GM12865 (cell line): ENCODE data around the gene ZNF608.

ENCODE experiments used
- DNase-seq: peaks from one replicate; pipeline ENCODE4 v3.0.0; 2010; ENCODE audit warnings: low read depth
- H3K4me3 ChIP-seq: 2 replicates; pipeline ENCODE4 v1.5.1; 2011; ENCODE audit warnings: mild to moderate bottlenecking, low read depth, low read length, control low read depth
- TF ChIP-seq, protein P1 (sequence below): IDR thresholded peaks from 2 replicates; pipeline ENCODE4 v1.5.1; 2011; ENCODE audit warnings: low read length, control low read depth, low read depth, inconsistent platforms; ENCODE audit not compliant: insufficient read depth; ENCODE audit errors: missing control alignments

Gene ZNF608

DNA sequence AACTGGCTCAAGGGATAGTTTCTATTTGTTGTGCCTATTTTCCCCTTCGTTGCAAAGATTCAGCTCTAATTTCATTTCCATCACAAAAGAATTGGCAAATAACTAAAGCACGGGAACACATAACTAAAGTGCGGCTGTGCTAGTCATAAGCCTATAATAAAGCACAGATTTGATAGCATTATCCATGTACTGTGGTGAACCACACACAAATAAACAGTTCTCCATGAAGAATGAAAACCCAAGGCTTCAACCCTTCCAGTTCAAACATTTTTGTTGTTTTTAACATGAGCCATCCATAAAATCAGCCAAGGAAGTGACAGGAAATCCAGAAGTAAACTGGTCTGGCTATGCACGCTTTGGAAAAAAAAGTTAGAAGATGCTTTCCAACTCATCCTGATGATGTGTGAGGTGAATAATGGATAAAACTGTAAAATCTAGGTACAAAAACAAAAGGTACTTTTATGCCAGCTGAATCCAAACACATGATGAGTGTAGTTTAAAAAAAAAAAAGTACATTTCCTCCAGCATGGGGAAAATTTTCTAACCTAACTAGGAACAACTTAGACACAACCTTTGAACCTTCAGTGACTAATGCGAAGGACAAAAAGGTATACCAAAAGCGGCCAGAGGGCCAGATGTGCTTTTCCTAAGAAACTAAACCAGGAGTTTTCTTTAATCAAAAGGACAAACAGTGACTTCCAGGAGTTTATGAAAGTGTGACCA, 10.2 kb downstream of the ZNF608 start:
- DNase-seq = no peak
- TF ChIP-seq, protein P1, sequence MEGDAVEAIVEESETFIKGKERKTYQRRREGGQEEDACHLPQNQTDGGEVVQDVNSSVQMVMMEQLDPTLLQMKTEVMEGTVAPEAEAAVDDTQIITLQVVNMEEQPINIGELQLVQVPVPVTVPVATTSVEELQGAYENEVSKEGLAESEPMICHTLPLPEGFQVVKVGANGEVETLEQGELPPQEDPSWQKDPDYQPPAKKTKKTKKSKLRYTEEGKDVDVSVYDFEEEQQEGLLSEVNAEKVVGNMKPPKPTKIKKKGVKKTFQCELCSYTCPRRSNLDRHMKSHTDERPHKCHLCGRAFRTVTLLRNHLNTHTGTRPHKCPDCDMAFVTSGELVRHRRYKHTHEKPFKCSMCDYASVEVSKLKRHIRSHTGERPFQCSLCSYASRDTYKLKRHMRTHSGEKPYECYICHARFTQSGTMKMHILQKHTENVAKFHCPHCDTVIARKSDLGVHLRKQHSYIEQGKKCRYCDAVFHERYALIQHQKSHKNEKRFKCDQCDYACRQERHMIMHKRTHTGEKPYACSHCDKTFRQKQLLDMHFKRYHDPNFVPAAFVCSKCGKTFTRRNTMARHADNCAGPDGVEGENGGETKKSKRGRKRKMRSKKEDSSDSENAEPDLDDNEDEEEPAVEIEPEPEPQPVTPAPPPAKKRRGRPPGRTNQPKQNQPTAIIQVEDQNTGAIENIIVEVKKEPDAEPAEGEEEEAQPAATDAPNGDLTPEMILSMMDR = no peak
- peak overlapping the region; percentile 40; the same call in 1 of the 2 replicates for H3K4me3 ChIP-seq

DNA sequence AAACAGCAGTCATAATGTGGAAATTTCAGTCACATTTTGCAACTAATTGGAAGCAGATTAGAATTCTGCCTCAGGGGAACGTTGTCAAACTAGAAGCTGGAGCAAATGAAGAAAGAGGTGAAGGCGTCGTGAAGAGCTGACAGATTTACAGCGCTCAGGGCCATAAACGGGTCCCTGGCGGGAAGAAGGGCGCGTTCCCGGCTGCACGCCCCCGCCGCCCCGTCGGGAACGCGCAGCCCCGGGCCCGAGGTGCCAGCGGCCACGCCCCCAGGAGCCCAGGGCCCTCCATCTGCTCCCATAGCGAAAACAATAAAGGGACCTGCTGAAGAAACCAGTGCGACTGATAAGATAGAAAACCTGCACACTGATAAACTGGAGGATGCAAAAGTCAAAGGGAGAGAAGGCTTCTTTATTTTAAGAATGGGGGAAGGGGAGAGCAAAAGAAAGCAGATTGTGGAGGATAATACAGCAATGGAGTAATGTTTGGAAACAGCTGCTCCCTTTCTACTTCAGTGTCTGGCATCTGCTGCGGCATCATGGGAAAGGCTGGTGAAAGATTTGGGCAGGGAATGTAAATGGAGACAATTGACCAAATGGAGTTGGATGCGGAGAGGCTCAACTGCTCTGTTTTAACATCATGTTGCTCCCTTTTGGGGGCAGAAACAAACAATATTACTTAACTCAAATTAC, 11.1 kb downstream of the ZNF608 start:
- TF ChIP-seq, protein P1 = no peak
- no peak for DNase-seq
- peak overlapping the region; percentile 40 for H3K4me3 ChIP-seq

DNA sequence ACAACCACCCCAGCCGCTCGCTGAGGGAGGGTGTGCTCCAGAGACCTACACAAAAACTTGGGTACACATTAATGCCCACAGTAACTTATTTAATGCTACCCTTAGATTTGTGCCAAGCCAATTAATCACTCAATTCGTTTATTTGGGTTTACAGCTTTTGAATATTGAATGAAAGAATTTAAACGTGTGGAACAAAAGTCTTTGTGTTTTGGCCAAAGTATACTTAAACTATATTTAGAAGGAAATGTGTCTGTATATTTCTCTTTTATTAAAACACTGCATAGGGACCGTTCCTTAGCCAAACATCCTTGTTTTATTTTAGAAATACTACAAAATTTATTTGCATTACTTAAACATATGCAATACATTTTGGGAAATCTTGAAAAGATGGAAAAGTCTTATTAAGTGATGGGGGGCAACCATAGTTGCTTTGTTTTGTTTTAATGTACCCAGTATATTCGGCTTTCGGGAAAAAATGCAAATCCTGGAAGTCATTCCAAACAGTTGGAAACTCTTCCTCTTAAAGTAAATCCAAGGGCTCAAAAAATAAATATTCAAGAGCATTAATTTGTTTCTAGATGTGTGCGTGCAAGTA, 11.8 kb downstream of the ZNF608 start:
- TF ChIP-seq, protein P1 = no peak
- peak overlapping the region; percentile 33 for H3K4me3 ChIP-seq
- DNase-seq = no peak

DNA sequence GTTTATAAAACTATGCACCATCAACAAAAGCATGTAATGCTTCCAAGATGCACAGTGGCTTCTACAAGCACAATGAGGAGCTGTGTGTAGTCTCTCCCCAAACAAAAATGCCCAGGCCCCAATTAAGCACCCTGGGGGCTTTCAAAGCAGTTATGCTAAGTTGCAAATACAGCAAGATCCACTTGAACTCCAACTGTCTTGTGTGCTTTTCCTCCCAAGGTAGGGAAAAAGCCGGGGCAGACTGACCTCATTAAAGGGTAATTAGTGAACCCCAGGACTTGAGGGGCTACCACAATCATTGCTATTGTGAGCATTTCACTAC, 13.1 kb downstream of the ZNF608 start:
- H3K4me3 ChIP-seq = no peak overlapping the region
- DNase-seq = no peak
- TF ChIP-seq, protein P1 = no peak

DNA sequence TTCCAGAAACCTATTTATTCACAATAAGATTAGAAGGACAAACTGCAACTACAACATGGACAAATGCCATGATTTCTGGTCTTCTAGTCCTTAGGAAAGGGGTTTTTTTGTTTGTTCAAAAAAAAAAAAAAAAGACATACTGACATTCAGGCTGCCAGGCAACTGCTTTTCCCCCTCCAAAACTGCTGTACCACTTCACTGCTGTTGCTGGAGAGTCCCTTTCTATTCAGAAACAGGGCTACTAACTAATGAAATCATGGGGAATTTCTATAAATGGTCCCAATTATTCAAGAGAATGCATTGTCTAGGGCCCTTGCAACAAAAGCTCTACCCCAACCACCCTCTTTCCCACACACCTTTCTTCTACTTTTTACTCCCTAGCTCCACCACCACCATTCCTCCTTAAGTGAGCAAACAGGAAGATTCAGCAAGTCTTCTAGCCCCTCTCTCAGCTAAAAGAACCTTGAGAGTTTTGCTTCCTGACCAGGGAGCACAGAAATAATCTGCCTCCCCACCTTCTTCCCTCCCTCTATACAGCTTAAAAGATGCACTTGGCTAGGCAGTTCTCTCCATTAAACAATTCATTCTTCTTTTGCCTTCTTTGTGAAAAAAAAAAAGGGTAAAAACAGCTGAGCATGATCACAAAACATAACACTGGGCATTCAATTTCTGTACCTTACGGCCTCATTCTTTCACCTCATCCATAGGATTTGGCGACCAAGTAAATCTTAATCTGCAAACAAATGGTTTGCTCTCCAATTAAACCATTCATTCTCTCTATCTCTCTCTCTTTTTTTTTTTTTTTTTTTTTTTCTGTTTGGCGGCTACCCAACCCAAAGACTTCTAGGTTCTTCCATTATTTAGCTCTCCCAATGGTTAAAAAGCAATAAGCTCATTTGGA, 13.8 kb downstream of the ZNF608 start:
- peak; percentile 41 for DNase-seq
- no peak overlapping the region for H3K4me3 ChIP-seq
- TF ChIP-seq, protein P1 = no peak

DNA sequence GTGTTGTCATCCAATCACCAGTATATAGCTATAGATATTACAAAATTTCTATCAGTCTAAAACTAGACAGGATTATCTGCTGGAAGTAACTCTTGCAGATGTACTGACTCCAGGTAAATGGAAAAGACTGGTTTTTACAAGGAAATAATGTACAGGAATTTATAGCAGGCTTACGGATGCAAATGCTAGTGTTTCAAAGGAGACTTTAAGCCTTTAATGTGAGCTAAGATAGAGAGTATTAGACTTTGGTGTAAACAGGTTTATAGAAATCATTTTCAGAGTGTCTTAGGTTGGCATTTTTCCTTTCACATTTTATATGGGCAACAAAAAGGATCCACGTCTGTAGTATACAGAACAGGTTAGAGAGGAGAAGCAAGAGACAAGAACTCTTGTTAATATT, 16.1 kb downstream of the ZNF608 start:
- TF ChIP-seq, protein P1 = no peak
- DNase-seq = no peak
- H3K4me3 ChIP-seq = no peak overlapping the region
